ENCODE measurements around the gene ST6GALNAC4. TPM values are rescaled to one million over a fixed set of nuclear protein-coding genes. Genes with fewer than 3 reads are reported as not detected.
A peak's percentile ranks its signal among the peaks of the same experiment; 100 is the strongest.

The ST6GALNAC4 gene
- total RNA-seq, 1 experiment from 2014 or later, result 25.7 TPM

GRCh38 chr9:127915801-127916719, 781 bp downstream of the ST6GALNAC4 start:
- H3K9me3 Mint-ChIP-seq, result no peaks in the 10 kb centered on the region
- H3K27ac Mint-ChIP-seq, result no peak overlapping the region
- DNase-seq (ENCODE audit: low spot score), result no peak
- H3K27me3 Mint-ChIP-seq (ENCODE audit: low read depth), result peaks cover 3% of the 10 kb centered on the region; the same call in 1 of the 2 replicates
- H3K4me1 Mint-ChIP-seq, result peaks cover 19% of the 10 kb centered on the region
- peak overlapping the region; percentile 74 for H3K4me3 Mint-ChIP-seq
- peaks cover 3% of the 10 kb centered on the region; the same call in 1 of the 2 replicates for H3K36me3 Mint-ChIP-seq
- CTCF ChIA-PET, result interaction anchor here (0.6 to 2.4 kb wide), 23 partner anchors 10 to 696 kb away, joined by 3 to 20 read pairs (median 7); partner anchors contain the start of genes FPGS, PIP5KL1, SH2D3C and ST6GALNAC6
- no peak for TF ChIP-seq ATF3 (CRISPR knock-in tag; conservative IDR thresholded peaks at IDR 0.05)
- peak; percentile 22; the same call in 1 of the 2 replicates for TF ChIP-seq NFE2L1 (CRISPR knock-in tag; IDR thresholded peaks at IDR 0.05)
- TF ChIP-seq MAX (CRISPR knock-in tag; IDR thresholded peaks at IDR 0.05), result peak; percentile 52; the same call in 1 of the 2 replicates
- no peak for ATAC-seq
- POLR2A ChIA-PET, result interaction anchor here (0.6 to 2.1 kb wide), 8 partner anchors 16 to 759 kb away, joined by 3 to 8 read pairs (median 3); partner anchors contain the start of gene ST6GALNAC6

- ATAC-seq (no peak), DNase-seq (ENCODE audit: low spot score) (no peak)
- Mint-ChIP-seq H3K4me3 (no peak overlapping the region), H3K9me3 (no peaks in the 10 kb centered on the region), H3K27ac (no peak overlapping the region), H3K36me3 (peaks cover 6% of the 10 kb centered on the region; the same call in 1 of the 2 replicates), H3K4me1 (peaks cover 19% of the 10 kb centered on the region), H3K27me3 (ENCODE audit: low read depth) (no peaks in the 10 kb centered on the region; the same call in 1 of the 2 replicates)
- ChIA-PET CTCF (interaction anchor here (0.9 to 2.4 kb wide), 5 partner anchors 27 to 180 kb away, joined by 3 to 20 read pairs (median 14); partner anchors contain the start of gene TOR2A), POLR2A (interaction anchor here (2.1 kb wide), 1 partner anchor 18 kb away, joined by 8 read pairs; no protein-coding TSS in a partner anchor)
- no peak for TF ChIP-seq MXD4 (CRISPR knock-in tag; IDR thresholded peaks at IDR 0.05; ENCODE audit: borderline replicate concordance)
- no peak for TF ChIP-seq IRF1 (CRISPR knock-in tag; IDR thresholded peaks at IDR 0.05)
- no peak for TF ChIP-seq FOXP4 (CRISPR knock-in tag; IDR thresholded peaks at IDR 0.05)
- no peak for TF ChIP-seq EMX1 (CRISPR knock-in tag; IDR thresholded peaks at IDR 0.05)
- TF ChIP-seq ELF4 (CRISPR knock-in tag; IDR thresholded peaks at IDR 0.05; ENCODE audit: low read depth), result no peak
- TF ChIP-seq CTCF (IDR thresholded peaks at IDR 0.05), result no peak
- no peak for TF ChIP-seq AFF4 (CRISPR knock-in tag; IDR thresholded peaks at IDR 0.05; ENCODE audit: borderline replicate concordance)
- no peak for TF ChIP-seq ZNF532 (CRISPR knock-in tag; IDR thresholded peaks at IDR 0.05; ENCODE audit: borderline replicate concordance)
- TF ChIP-seq GABPB1 (CRISPR knock-in tag; IDR thresholded peaks at IDR 0.05), result no peak
- no peak for TF ChIP-seq ATF2 (CRISPR knock-in tag; IDR thresholded peaks at IDR 0.05; ENCODE audit: borderline replicate concordance, low read depth)
- no peak for TF ChIP-seq USF1 (CRISPR knock-in tag; IDR thresholded peaks at IDR 0.05)
- no peak for TF ChIP-seq ZNF232 (CRISPR knock-in tag; IDR thresholded peaks at IDR 0.05)
Measured at GRCh38 chr9:127915325-127915752, 1.5 kb downstream of the ST6GALNAC4 start.

Measured in WTC11 (cell line).